Spleen (tissue), 11 donors: ENCODE results near the gene TMPRSS6. TPM values are rescaled to one million over a fixed set of nuclear protein-coding genes. Genes with fewer than 3 reads are reported as not detected.

ENCODE experiments used
- DNase-seq: peaks from one replicate; pipeline ENCODE4 v3.0.0-alpha.2; 2020
- H3K27ac ChIP-seq, 8 donors: fragments of 200-600 bp; sonication (generic) in 7 of 8; 1 replicate in 4 of 8; 2 replicates in 4 of 8; pipeline versions ENCODE4 v1.5.0 to v1.8.0; 2016 to 2021; ENCODE audit warnings: inconsistent platforms in 4 of 8, mild to moderate bottlenecking in 4 of 8, moderate library complexity in 1 of 8
- H3K27me3 ChIP-seq, 7 donors: fragments of 200-600 bp; sonication (generic) in 6 of 7; replicated peaks in 1 of 7; 1 replicate in 4 of 7; 2 replicates in 3 of 7; pipeline versions ENCODE4 v1.5.0 to v1.8.0; 2016 to 2021; ENCODE audit warnings: inconsistent platforms in 3 of 7, mild to moderate bottlenecking in 1 of 7
- H3K36me3 ChIP-seq, 6 donors: fragments of 200-600 bp; sonication (generic) in 5 of 6; 1 replicate in 4 of 6; 2 replicates in 2 of 6; pipeline versions ENCODE4 v1.5.0 to v1.8.0; 2016 to 2021; ENCODE audit warnings: inconsistent platforms in 2 of 6
- H3K4me1 ChIP-seq, 6 donors: fragments of 200-600 bp; sonication (generic) in 5 of 6; 1 replicate in 3 of 6; 2 replicates in 3 of 6; pipeline versions ENCODE4 v1.5.0 to v1.8.0; 2016 to 2021; ENCODE audit warnings: inconsistent platforms in 3 of 6
- H3K4me3 ChIP-seq, 8 donors: fragments of 200-600 bp; sonication (generic) in 7 of 8; 1 replicate in 4 of 8; 2 replicates in 4 of 8; pipeline versions ENCODE4 v1.5.0 to v1.8.0; 2016 to 2021; ENCODE audit warnings: inconsistent platforms in 4 of 8, mild to moderate bottlenecking in 4 of 8, moderate library complexity in 2 of 8
- H3K9me3 ChIP-seq, 8 donors: fragments of 200-600 bp; sonication (generic) in 7 of 8; 1 replicate in 4 of 8; 2 replicates in 4 of 8; pipeline versions ENCODE4 v1.5.0 to v1.8.0; 2016 to 2021; ENCODE audit warnings: inconsistent platforms in 4 of 8
- POLR2A ChIP-seq, 3 donors: fragments of 450-650 bp; IDR thresholded peaks; one replicate each; pipeline ENCODE4 v1.5.1; 2017; ENCODE audit warnings: antibody characterized with exemption in 3 of 3, mild to moderate bottlenecking in 1 of 3
- POLR2AphosphoS5 ChIP-seq, 3 donors: sonication (generic); formaldehyde crosslinking; IDR thresholded peaks; one replicate each; pipeline ENCODE4 v1.5.1; 2017; ENCODE audit warnings: antibody characterized with exemption in 3 of 3
- WGBS, 5 donors: extraction: QIAGEN DNeasy Blood & Tissue Kit in 3 of 5; methylation state at CpG; one replicate each; pipeline versions ENCODE4 v1.1.5 to v1.1.7; 2013 to 2018; 5-methylcytosine and 5-hydroxymethylcytosine counted together
- intact Hi-C: fragments of 100-400 bp; cut with DNase I; formaldehyde crosslinking; loops from one replicate; pipeline ENCODE4 v1.15.0; 2023; ENCODE audit warnings: low total_unique reads
- polyA plus RNA-seq, 3 donors: library from polyadenylated mRNA; stranded (reverse); fragments of 200-250 nt; gene quantifications; one replicate each; pipeline ENCODE4 v1.2.1, GENCODE V29; 2013
- total RNA-seq, 7 donors: library from RNA; depleted of rRNA in 3 of 7; stranded (reverse); fragments of >200 nt in 3 of 7; fragmentation: NEBNext Ultra II Directional in 4 of 7; extraction: Animal tissue kit (Norgen Biotek cat#: 25700) in 4 of 7; gene quantifications; one replicate each; pipeline versions ENCODE4 v1.1.0 to v1.2.1, GENCODE V29; 2016 to 2021
- TF ChIP-seq, protein P1 (sequence below), 11 experiments: fragments of 200-600 bp in 7 of 11; fragments of 450-650 bp in 4 of 11; sonication (generic) in 4 of 11; IDR thresholded peaks in 8 of 11; conservative IDR thresholded peaks in 3 of 11; 1 replicate in 7 of 11; 2 replicates in 4 of 11; pipeline versions ENCODE4 v1.4.0 to v1.8.0; 2016 to 2021; ENCODE audit warnings: antibody characterized with exemption in 11 of 11, inconsistent platforms in 4 of 11, mild to moderate bottlenecking in 1 of 11
- donor health status: healthy with polysubstance abuse.
- donor health status: DM: no; HTN: no; CAD: no; lungs with moderate emphysema.
- donor health status: DM: no; HTN: no; CAD: no.
- donor health status: Bipolar disorder and iron deficiency.
- donor health status: healthy.
- donor health status: DM: no; HTN: no; CAD: no.
- donor health status: DM: yes; HTN: yes; CAD: no.

Gene TMPRSS6
- total and polyA plus RNA-seq, 10 donors: 0.09 to 0.55 (median 0.28) TPM; not detected in 5

DNA sequence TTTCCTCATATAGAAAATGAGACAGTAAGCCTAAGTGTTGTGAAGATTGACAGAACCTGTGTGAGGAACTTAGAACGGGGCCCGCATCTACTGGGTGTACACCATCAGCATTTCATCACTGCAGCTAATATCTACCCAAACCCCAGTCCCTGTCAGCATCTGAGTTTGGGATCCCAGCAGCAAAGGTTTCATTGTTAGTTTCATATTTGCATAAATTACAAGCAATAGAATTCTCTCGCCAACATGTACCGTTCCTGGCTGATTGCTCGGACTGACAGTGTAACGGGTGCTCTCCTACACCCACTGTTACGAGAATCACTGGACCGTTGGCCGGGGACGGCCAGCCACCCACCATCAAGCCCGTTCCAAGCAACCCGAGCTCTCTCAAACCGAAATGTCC lies 10.4 kb upstream of the TMPRSS6 start:
- H3K27me3 ChIP-seq: no peaks in the 10 kb centered on the region
- no peaks in the 10 kb centered on the region for H3K9me3 ChIP-seq
- peaks cover 0 to 31% (median 16%) of the 10 kb centered on the region in 6 donors for H3K4me1 ChIP-seq
- intact Hi-C loops: no loop called here
- 72 to 89% (median 83%) methylated on average over 13 of the region's 13 CpGs for WGBS, 5 donors
- TF ChIP-seq POLR2AphosphoS5 (IDR thresholded peaks at IDR 0.05) (no peak), POLR2A (IDR thresholded peaks at IDR 0.05) (no peak)
- TF ChIP-seq, protein P1, sequence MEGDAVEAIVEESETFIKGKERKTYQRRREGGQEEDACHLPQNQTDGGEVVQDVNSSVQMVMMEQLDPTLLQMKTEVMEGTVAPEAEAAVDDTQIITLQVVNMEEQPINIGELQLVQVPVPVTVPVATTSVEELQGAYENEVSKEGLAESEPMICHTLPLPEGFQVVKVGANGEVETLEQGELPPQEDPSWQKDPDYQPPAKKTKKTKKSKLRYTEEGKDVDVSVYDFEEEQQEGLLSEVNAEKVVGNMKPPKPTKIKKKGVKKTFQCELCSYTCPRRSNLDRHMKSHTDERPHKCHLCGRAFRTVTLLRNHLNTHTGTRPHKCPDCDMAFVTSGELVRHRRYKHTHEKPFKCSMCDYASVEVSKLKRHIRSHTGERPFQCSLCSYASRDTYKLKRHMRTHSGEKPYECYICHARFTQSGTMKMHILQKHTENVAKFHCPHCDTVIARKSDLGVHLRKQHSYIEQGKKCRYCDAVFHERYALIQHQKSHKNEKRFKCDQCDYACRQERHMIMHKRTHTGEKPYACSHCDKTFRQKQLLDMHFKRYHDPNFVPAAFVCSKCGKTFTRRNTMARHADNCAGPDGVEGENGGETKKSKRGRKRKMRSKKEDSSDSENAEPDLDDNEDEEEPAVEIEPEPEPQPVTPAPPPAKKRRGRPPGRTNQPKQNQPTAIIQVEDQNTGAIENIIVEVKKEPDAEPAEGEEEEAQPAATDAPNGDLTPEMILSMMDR (IDR thresholded peaks at IDR 0.05 in 8 of 11, conservative IDR thresholded peaks at IDR 0.05 in 3 of 11): no peak
- H3K27ac ChIP-seq: no peak overlapping the region
- DNase-seq: no peak
- H3K36me3 ChIP-seq: no peaks in the 10 kb centered on the region
- no peak overlapping the region for H3K4me3 ChIP-seq

DNA sequence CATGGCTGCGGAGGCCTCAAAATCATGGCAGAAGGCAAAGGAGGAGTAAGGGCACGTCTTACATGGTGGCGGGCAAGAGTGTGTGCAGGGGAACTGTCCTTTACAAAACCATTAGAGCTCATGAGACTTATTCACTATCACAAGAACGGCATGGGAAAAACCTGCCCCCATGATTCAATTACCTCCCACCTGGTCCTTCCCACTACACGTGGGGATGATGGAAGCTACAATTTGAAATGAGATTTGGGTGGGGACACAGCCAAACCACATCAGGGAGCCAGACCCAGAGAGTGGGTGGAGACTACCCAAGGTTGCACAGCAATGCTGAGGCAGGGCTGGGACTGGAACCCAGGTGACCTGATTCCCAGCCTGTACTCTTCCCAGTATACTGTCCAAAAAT lies 8.6 kb upstream of the TMPRSS6 start:
- H3K4me1 ChIP-seq: peaks cover 0 to 24% (median 16%) of the 10 kb centered on the region in 6 donors
- TF ChIP-seq, protein P1 (IDR thresholded peaks at IDR 0.05 in 8 of 11, conservative IDR thresholded peaks at IDR 0.05 in 3 of 11): no peak
- TF ChIP-seq POLR2A (IDR thresholded peaks at IDR 0.05) (no peak), POLR2AphosphoS5 (IDR thresholded peaks at IDR 0.05) (no peak)
- H3K4me3 ChIP-seq: no peak overlapping the region
- no peak for DNase-seq
- WGBS, 5 donors: 74 to 92% (median 87%) methylated on average over 5 of the region's 5 CpGs
- intact Hi-C loops: no loop called here
- no peaks in the 10 kb centered on the region for H3K27me3 ChIP-seq
- no peaks in the 10 kb centered on the region for H3K9me3 ChIP-seq
- no peaks in the 10 kb centered on the region for H3K36me3 ChIP-seq
- no peak overlapping the region for H3K27ac ChIP-seq

DNA sequence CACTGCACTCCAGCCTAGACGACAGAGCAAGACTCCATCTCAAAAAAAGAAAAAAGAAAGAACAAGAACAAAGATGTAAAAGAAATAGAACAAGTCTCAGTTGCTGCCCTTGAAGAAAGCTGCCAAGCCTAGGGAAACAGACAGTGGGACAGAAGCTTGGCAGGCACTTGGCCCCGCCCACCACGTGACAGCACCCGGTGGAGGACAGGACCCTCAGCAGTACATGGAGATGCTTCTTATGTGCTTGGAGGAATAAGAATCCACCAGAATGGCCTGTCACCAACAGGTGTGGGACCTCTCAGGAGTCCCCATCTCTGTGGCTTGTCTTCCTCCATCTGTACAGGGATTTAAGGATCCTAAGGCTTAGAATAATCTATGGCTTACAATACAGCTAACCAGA lies 7.6 kb upstream of the TMPRSS6 start:
- intact Hi-C loops: no loop called here
- DNase-seq: no peak

DNA sequence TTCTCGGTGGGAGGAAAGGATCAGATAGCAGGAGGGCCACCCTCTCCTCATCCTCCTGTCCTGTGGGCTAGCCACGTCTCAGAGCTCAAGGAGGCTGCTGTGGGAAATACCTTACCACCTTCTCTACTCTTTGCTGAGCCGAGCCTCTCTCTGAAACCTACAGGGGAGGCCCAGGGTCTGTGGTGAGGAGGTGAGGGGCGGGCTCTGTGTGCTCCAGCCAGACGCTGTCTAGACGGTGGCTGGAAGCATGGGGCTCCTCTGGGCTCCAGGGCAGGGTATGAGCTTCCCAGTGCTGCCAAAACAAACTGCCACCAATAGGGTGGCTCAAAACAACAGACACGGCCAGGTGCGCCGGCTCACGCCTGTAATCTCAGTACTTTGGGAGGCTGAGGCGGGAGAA lies 5.5 kb upstream of the TMPRSS6 start:
- no peak for DNase-seq
- Histone ChIP-seq H3K36me3 (no peaks in the 10 kb centered on the region), H3K4me3 (no peak overlapping the region), H3K4me1 (no peaks in the 10 kb centered on the region), H3K27me3 (peaks cover 0 to 10% (median 0%) of the 10 kb centered on the region in 7 donors), H3K9me3 (no peaks in the 10 kb centered on the region), H3K27ac (no peak overlapping the region)
- 75 to 85% (median 81%) methylated on average over 9 to 11 of the region's 11 CpGs for WGBS, 5 donors
- TF ChIP-seq, protein P1 (IDR thresholded peaks at IDR 0.05 in 8 of 11, conservative IDR thresholded peaks at IDR 0.05 in 3 of 11): no peak
- TF ChIP-seq POLR2A (IDR thresholded peaks at IDR 0.05): no peak
- intact Hi-C loops: no loop called here

More for the DNA sequence above, 7.6 kb upstream of the TMPRSS6 start:
- no peaks in the 10 kb centered on the region for H3K9me3 ChIP-seq
- peaks cover 0 to 4% (median 0%) of the 10 kb centered on the region in 7 donors for H3K27me3 ChIP-seq
- no peaks in the 10 kb centered on the region for H3K36me3 ChIP-seq
- no peak overlapping the region for H3K27ac ChIP-seq
- WGBS, 5 donors: 52 to 60% (median 58%) methylated on average over 4 of the region's 4 CpGs
- H3K4me1 ChIP-seq: peaks cover 0 to 14% (median 7%) of the 10 kb centered on the region in 6 donors
- TF ChIP-seq, protein P1 (IDR thresholded peaks at IDR 0.05 in 8 of 11, conservative IDR thresholded peaks at IDR 0.05 in 3 of 11): no peak
- TF ChIP-seq POLR2A (IDR thresholded peaks at IDR 0.05) (no peak), POLR2AphosphoS5 (IDR thresholded peaks at IDR 0.05) (no peak)
- H3K4me3 ChIP-seq: no peak overlapping the region
